H1 (cell line): Measurements from ENCODE around the gene C1RL. TPM values are rescaled to one million over a fixed set of nuclear protein-coding genes. Genes with fewer than 3 reads are reported as not detected.

Experiments used
- ATF3 ChIP-seq: IDR thresholded peaks from 2 replicates; pipeline ENCODE4 v1.6.1; 2011; ENCODE audit warnings: low read depth, mild to moderate bottlenecking, low read length; ENCODE audit not compliant: insufficient read depth
- polyA plus RNA-seq, 7 experiments: library from polyadenylated mRNA; depleted of rRNA in 3 of 7; stranded (reverse) in 5 of 7; unstranded in 2 of 7; fragments of >200 nt in 5 of 7; fragments of 200-250 nt in 2 of 7; gene quantifications; 1 replicate in 5 of 7; 2 replicates in 1 of 7; 4 replicates in 1 of 7; pipeline versions ENCODE4 v1.2.1 to v1.2.3, GENCODE V29; 2011 to 2013; ENCODE audit warnings: missing spikeins in 2 of 7, mixed read lengths in 2 of 7
- total RNA-seq: library from RNA; stranded (reverse); fragmentation: NEBNext Ultra II Directional; extraction: Animal tissue kit (Norgen Biotek cat#: 25700); gene quantifications from 2 replicates; pipeline ENCODE4 v1.2.1, GENCODE V29; 2021
- TF ChIP-seq, protein P1 (sequence below): IDR thresholded peaks from 2 replicates; pipeline ENCODE4 v1.6.1; 2011; ENCODE audit warnings: low read length, improper control_type of control experiment

C1RL gene
- total and polyA plus RNA-seq, 2 of the 8 experiments (the other 6 are each of a cell fraction or from before 2014, with no cell fraction given), result 11.4 to 15.5 TPM

- TF ChIP-seq, protein P1, sequence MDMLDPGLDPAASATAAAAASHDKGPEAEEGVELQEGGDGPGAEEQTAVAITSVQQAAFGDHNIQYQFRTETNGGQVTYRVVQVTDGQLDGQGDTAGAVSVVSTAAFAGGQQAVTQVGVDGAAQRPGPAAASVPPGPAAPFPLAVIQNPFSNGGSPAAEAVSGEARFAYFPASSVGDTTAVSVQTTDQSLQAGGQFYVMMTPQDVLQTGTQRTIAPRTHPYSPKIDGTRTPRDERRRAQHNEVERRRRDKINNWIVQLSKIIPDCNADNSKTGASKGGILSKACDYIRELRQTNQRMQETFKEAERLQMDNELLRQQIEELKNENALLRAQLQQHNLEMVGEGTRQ, result no peak
- no peak for TF ChIP-seq ATF3
Measured at GRCh38 chr12:7146228-7146627, 37.2 kb upstream of the C1RL start (continued).
